Measurements from ENCODE around the gene TTLL8. TPM values are rescaled to one million over a fixed set of nuclear protein-coding genes. Genes with fewer than 3 reads are reported as not detected.

TTLL8 gene
- polyA plus RNA-seq, 1 donor, result not detected

- no peak for DNase-seq
These were observed 41.0 kb downstream of the TTLL8 start for GRCh38 chr22:50016988-50017700.

GRCh38 chr22:50016308-50016987, 41.6 kb downstream of the TTLL8 start:
- no peak for DNase-seq

- DNase-seq, result no peak
These were observed 42.4 kb downstream of the TTLL8 start for GRCh38 chr22:50015451-50016307.

- DNase-seq, result no peak
These were observed 43.3 kb downstream of the TTLL8 start for GRCh38 chr22:50014655-50015401.

- no peak for DNase-seq
These were observed 44.0 kb downstream of the TTLL8 start for GRCh38 chr22:50014053-50014501.

- no peak for DNase-seq
These were observed 45.6 kb downstream of the TTLL8 start, which contains the start of gene IL17REL for GRCh38 chr22:50012211-50013181. TSS of gene IL17REL (minus strand) at chr22:50012765. CDS start at chr22:50012646, 119 bp downstream.

- DNase-seq, result no peak
These were observed 46.5 kb downstream of the TTLL8 start for GRCh38 chr22:50011447-50012210.

- DNase-seq, result no peak
These were observed 47.2 kb downstream of the TTLL8 start for GRCh38 chr22:50010676-50011446.

- DNase-seq, result no peak
These were observed 48.1 kb downstream of the TTLL8 start for GRCh38 chr22:50009765-50010675.

GRCh38 chr22:50009251-50009650, 48.8 kb downstream of the TTLL8 start:
- DNase-seq, result no peak

- DNase-seq, result no peak
These were observed 49.7 kb downstream of the TTLL8 start for GRCh38 chr22:50008151-50009040.

GRCh38 chr22:50007057-50007511, 51.0 kb downstream of the TTLL8 start:
- no peak for DNase-seq

- DNase-seq, result no peak
These were observed 53.2 kb downstream of the TTLL8 start for GRCh38 chr22:50004918-50005317.

GRCh38 chr22:50002791-50003190, 55.3 kb downstream of the TTLL8 start:
- DNase-seq, result no peak

- DNase-seq, result no peak
These were observed 56.5 kb downstream of the TTLL8 start for GRCh38 chr22:50001388-50002231.
